Stimulated activated CD4-positive, alpha-beta T cell treated with anti-CD3 and anti-CD28 coated beads, TNF-alpha, amount 100 ng/mL, for 24 hours (primary cell): ENCODE data around the gene MRC2.

Source experiments
- DNase-seq, 3 experiments: peaks; one replicate each; pipeline ENCODE4 v3.0.0-alpha.2; 2020; ENCODE audit warnings: low read depth in 3 of 3

MRC2 gene

DNA sequence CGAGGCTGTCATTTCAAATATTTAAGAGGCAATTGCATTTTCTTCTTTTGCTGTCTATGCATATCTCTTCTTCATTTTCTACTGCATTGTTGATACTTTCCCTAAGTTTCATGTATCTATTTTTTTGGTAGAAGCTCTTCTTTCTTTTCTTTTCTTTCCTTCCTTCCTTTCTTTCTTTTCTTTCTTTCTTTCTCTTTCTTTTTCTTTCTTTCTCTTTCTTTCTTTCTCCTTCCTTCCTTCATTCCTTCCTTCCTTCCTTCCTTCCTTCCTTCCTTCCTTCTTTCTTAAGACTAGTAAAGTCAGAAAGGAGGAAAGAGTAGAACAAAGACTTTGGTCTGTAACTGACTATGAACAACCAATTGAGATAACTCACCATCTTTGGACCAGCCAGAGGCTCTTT lies 33.9 kb downstream of the MRC2 start:
- DNase-seq: no peak

DNA sequence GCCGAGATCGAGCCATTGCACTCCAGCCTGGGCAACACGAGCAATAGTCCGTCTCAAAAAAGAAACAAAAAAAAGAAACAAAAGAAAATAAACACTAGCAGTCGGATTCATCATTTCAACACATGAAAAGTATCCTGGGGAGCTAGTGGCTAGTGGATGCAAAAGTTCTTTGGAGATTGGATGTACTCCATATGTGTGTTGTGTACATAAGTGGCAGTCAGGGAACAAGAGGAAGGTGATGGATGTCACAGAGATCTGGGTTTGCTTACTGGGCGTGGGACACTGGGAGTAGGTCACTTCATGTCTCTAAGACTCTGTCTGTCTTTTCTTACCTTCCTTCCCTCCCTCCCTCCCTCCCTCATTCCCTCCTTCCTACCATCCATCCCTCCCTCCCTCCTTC lies 35.4 kb downstream of the MRC2 start:
- no peak for DNase-seq

- no peak for DNase-seq
These were observed 35.8 kb downstream of the MRC2 start for GRCh38 chr17:62663304-62663703.

- no peak for DNase-seq
These were observed 37.1 kb downstream of the MRC2 start for GRCh38 chr17:62664336-62665120.

DNA sequence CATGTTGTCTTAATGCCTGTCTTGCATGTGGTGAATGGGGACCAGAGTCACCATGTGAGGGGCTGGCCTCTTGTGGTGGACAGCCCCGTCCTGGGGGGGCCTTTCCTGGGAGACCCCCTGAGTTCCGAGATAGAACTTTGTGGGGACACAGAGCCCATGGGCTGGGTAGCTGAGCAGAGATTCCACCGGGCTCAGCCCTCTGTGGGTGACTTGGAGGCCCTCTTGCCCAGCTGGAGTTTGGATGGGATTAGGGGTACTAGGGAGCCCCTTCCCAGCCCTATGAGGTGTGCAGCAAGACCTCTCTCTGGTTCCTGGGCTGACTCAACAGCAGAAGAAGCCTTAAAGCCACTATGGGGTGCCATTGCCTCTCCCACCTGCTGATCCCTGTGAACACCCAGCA lies 38.1 kb downstream of the MRC2 start:
- no peak for DNase-seq

- DNase-seq: no peak
These were observed 38.8 kb downstream of the MRC2 start for GRCh38 chr17:62666061-62666800.

- no peak for DNase-seq
These were observed 39.5 kb downstream of the MRC2 start for GRCh38 chr17:62666801-62667591.

GRCh38 chr17:62668091-62668804 lies 40.8 kb downstream of the MRC2 start:
- DNase-seq: no peak

DNA sequence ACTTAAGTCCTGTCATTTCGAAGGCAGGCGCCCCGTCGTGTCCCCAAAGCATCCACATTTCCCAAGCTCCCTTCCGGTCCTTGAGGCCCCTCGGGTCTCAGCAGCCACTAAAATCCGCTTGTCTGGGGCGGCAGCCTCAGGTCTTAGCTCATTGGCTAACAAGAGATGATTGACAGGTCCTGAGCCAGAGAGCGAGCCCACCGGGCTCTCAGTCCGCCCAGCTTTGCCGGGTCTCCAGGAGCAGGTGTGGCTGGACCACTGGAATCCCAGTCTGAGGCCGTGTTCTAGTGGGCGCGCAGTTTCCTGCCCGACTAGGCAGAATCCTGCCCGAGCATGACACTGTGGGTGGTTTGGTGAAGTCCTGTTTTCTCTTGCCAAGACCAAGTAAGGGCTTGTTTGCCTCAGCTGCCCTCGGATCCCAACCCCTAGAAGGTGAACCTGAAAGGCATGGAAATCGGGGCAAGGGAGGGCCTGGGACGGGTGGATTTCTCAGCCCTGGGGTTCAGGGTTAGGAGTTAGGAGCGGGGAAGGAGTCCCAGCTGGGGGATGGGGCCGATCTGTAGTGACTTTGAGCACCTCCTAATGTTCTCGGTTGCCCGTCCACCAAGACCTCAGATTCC lies 42.8 kb downstream of the MRC2 start:
- no peak for DNase-seq

- no peak for DNase-seq
These were observed 44.1 kb downstream of the MRC2 start for GRCh38 chr17:62671553-62671952.

DNA sequence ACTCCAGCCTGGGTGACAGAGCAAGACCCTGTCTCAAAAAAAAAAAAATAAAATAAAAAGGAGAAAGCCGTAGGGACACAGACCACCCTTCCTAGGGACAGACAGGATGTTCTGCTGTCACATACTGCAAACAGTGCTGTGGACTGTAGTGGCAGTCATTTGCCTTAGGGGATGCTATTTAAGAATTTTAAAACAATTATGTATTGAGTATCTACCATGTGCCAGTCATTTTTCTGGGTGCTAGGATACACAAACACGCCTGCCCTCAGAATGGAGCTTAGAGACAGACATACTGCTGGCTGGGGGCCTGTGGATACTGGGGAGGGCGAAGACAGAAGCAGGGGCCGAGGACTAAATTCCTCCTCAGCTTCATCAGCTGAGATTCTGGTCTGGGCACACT lies 45.5 kb downstream of the MRC2 start:
- DNase-seq: no peak

DNA sequence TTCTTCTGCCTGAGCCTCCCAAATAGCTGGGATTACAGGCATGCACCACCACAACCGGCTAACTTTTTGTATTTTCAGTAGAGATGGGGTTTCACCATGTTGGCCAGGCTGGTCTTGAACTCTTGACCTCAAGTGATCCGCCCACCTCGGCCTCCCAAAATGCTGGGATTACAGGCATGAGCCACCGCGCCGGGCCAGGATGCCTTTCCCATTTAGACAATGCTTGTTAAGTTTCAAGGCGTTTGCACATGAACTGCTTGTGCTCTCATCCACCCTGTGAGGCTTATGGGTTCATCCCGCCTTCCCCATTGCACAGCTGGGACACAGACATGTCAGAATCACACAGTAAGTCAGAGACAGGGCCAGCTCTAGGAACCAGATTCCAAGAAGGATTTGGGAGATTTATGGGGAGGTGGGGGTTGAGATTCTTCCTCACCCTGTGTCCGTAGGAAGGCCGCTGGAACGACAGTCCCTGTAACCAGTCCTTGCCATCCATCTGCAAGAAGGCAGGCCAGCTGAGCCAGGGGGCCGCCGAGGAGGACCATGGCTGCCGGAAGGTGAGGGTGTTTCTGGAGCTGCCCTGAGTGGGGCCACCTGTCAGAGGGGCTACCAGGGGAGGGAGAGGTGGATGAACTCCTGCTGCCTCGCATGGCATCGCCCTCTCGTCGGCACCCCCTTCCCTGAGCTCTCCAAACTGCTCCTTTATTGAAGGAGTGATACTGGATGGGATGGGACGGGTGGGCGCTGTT lies 46.3 kb downstream of the MRC2 start:
- DNase-seq: no peak

DNA sequence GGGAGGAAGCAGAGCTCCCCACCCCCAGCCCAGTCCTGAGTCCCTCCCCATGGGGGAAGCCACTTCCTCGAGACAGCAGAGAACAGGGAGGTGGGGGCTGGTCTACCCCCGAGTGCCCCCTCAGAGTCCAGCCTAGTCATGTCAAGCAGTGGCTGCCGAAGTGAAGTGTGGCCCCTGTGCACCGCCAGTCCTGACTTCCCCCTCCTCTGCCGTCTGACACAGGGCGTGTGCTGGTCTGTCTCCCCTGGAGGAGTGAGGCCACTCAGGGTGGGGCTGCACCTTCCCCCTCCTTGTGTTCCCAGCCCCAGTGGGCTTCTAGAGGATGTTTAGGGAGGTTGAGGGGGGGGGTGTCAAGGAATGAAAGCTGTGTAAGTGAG lies 46.9 kb downstream of the MRC2 start:
- no peak for DNase-seq

GRCh38 chr17:62674841-62675240 lies 47.4 kb downstream of the MRC2 start:
- DNase-seq: no peak

- DNase-seq: no peak
These were observed 47.8 kb downstream of the MRC2 start for GRCh38 chr17:62675260-62675659.

DNA sequence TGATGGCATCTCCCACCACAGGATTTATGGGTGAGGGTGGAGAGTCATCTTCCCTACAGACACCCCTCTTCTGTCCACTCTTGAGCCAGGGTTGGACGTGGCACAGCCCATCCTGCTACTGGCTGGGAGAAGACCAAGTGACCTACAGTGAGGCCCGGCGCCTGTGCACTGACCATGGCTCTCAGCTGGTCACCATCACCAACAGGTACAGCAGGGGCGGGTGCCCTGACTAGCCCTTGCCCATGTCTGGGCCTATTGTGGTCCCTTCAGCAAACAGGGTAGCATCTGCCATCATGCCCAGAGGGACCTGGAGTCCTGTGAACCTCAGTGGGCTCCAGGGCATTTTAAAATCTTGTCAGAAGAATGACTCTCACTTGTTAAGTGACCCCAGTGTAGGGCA lies 48.2 kb downstream of the MRC2 start:
- DNase-seq: no peak

DNA sequence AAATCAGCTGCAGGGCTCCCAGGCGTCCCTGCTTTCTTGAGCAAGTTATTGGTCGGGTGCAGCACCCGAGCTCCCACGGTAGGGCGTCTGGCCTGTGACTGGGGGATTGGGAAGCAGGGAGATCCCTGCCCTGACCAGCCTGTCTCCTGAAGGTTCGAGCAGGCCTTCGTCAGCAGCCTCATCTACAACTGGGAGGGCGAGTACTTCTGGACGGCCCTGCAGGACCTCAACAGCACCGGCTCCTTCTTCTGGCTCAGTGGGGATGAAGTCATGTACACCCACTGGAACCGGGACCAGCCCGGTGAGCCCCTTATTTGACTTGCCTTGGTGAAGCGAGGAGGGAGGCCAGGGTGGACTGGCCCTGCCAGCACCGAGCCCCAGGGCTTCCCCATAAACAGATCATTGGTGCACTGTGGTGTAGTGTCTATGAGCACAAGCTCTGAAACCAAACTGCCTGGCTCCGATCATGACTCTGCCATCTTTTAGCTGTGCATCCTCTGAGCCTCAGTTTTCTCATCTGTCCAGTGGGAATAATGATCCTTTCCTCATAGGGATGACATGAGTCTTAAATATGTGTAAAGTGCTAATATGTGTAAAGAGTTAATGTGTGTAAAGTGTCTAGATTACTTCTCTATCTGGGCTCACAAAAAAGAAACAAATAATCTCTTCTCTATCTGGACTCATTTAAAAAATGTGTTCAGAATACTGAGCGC lies 48.9 kb downstream of the MRC2 start:
- DNase-seq: no peak

- DNase-seq: no peak
These were observed 49.6 kb downstream of the MRC2 start for GRCh38 chr17:62676952-62677596.

- DNase-seq: no peak
These were observed 50.9 kb downstream of the MRC2 start for GRCh38 chr17:62678214-62678919.
